GM21447 (cell line): ENCODE data around the gene NRSN2.

Experiments
- ATAC-seq: cut with Tn5 transposase; IDR thresholded peaks from one replicate; pipeline ENCODE4 v1.9.1; 2021; ENCODE audit not compliant: unreplicated experiment

The NRSN2 gene

GRCh38 chr20:396619-397431, 49.9 kb downstream of the NRSN2 start:
- no peak for ATAC-seq

- no peak for ATAC-seq
These were observed 50.7 kb downstream of the NRSN2 start for GRCh38 chr20:397432-398237.

GRCh38 chr20:399182-399707, 52.3 kb downstream of the NRSN2 start:
- no peak for ATAC-seq

- ATAC-seq: no peak
These were observed 53.2 kb downstream of the NRSN2 start for GRCh38 chr20:400128-400453.

- no peak for ATAC-seq
These were observed 53.8 kb downstream of the NRSN2 start for GRCh38 chr20:400454-401275.

- no peak for ATAC-seq
These were observed 55.0 kb downstream of the NRSN2 start for GRCh38 chr20:401682-402495.

- no peak for ATAC-seq
These were observed 55.6 kb downstream of the NRSN2 start for GRCh38 chr20:402496-402885.

GRCh38 chr20:402898-403581, 56.1 kb downstream of the NRSN2 start:
- ATAC-seq: no peak

- ATAC-seq: no peak
These were observed 56.7 kb downstream of the NRSN2 start for GRCh38 chr20:403582-403957.

- ATAC-seq: no peak
These were observed 57.2 kb downstream of the NRSN2 start for GRCh38 chr20:404088-404487.
